Right atrium auricular region (tissue), 2 donors: ENCODE measurements around the gene WDR93. TPM values are rescaled to one million over a fixed set of nuclear protein-coding genes. Genes with fewer than 3 reads are reported as not detected.
A peak's percentile ranks its signal among the peaks of the same experiment; 100 is the strongest.

ENCODE experiments used
- DNase-seq: peaks from one replicate; pipeline ENCODE4 v3.0.0-alpha.2; 2019; ENCODE audit warnings: low spot score
- H3K27ac ChIP-seq, 2 donors: fragments of 200-600 bp; sonication (generic); 1 replicate in 1 of 2; 2 replicates in 1 of 2; pipeline ENCODE4 v1.5.1; 2016 to 2019
- H3K27me3 ChIP-seq, 2 donors: fragments of 200-600 bp; sonication (generic); one replicate each; pipeline versions ENCODE4 v1.5.1 to v1.6.0; 2017 to 2019
- H3K36me3 ChIP-seq: fragments of 200-600 bp; sonication (generic); one replicate; pipeline ENCODE4 v1.5.1; 2016
- H3K4me1 ChIP-seq, 2 donors: fragments of 200-600 bp; sonication (generic); one replicate each; pipeline versions ENCODE4 v1.5.1 to v1.6.0; 2017 to 2019
- H3K4me3 ChIP-seq, 2 donors: fragments of 200-600 bp; sonication (generic); 1 replicate in 1 of 2; 2 replicates in 1 of 2; pipeline ENCODE4 v1.5.1; 2017 to 2019; ENCODE audit warnings: mild to moderate bottlenecking in 1 of 2, moderate library complexity in 1 of 2
- H3K9me3 ChIP-seq, 2 donors: fragments of 200-600 bp; sonication (generic); one replicate each; pipeline ENCODE4 v1.5.1; 2019
- total RNA-seq, 2 donors: library from RNA; depleted of rRNA; stranded (reverse); fragments of >200 nt; gene quantifications; one replicate each; pipeline ENCODE4 v1.1.0, GENCODE V29; 2016
- TF ChIP-seq, protein P1 (sequence below), 2 donors: fragments of 200-600 bp; sonication (generic); IDR thresholded peaks; one replicate each; pipeline ENCODE4 v1.5.1; 2019; ENCODE audit warnings: antibody characterized with exemption in 2 of 2

WDR93 gene
- total RNA-seq, 2 donors from 2014 or later, result 0.20 TPM; not detected in 1

DNA sequence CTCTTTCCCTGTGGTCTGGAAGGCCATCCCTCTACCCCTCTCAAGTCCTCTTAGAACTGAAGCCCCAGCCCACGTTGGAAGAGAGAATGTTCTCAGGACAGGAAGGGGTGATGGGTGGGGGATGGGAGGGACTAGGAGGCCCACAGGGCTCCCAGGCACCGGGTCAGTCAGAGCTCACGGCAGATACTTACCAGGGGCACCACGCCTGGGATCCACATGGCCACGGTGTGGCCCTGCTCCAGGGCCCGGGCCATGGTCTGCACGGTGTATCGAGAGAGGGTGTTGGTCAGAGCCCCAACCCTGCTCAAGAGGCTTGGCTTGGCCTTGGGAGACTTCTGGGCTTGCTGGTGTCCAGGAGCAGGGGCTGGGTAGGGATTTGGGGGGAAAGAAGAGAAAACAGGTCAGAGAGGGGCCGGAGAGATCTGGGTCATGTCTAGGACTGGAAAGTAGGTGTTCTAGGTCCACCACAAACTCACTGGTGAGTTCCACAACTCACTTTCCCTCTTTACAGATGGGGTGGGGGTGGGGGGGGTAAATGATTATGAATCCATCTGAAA, 21.2 kb upstream of the WDR93 start:
- Histone ChIP-seq H3K27me3 (no peaks in the 10 kb centered on the region), H3K36me3 (no peaks in the 10 kb centered on the region), H3K4me1 (peaks cover 0 to 21% of the 10 kb centered on the region in 2 donors), H3K4me3 (no peak overlapping the region), H3K9me3 (no peaks in the 10 kb centered on the region), H3K27ac (no peak overlapping the region)
- DNase-seq, result no peak
- TF ChIP-seq, protein P1, sequence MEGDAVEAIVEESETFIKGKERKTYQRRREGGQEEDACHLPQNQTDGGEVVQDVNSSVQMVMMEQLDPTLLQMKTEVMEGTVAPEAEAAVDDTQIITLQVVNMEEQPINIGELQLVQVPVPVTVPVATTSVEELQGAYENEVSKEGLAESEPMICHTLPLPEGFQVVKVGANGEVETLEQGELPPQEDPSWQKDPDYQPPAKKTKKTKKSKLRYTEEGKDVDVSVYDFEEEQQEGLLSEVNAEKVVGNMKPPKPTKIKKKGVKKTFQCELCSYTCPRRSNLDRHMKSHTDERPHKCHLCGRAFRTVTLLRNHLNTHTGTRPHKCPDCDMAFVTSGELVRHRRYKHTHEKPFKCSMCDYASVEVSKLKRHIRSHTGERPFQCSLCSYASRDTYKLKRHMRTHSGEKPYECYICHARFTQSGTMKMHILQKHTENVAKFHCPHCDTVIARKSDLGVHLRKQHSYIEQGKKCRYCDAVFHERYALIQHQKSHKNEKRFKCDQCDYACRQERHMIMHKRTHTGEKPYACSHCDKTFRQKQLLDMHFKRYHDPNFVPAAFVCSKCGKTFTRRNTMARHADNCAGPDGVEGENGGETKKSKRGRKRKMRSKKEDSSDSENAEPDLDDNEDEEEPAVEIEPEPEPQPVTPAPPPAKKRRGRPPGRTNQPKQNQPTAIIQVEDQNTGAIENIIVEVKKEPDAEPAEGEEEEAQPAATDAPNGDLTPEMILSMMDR (IDR thresholded peaks at IDR 0.05), result no peak

DNA sequence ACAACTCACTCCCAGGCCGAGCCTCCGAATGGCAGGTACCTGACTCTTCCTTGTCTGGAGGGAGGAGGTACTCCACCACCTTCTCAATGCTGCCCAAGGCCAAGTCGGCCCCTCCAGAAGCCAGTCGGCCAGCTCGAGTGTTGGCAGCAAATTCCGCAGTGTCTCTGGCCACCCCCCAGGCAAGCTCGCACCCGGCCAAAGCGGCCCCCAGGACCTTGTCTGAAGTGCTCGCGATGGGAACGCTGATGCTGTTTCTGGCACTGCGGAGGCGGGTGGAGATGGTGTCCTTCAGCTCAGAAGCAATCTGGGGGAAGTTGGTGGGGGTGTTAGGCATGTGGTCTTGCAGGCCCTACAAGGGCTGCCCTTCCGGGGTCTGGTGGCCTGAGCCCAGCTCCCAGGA, 20.7 kb upstream of the WDR93 start:
- Histone ChIP-seq H3K27ac (no peak overlapping the region), H3K36me3 (no peaks in the 10 kb centered on the region), H3K27me3 (no peaks in the 10 kb centered on the region), H3K4me3 (no peak overlapping the region), H3K9me3 (no peaks in the 10 kb centered on the region), H3K4me1 (peaks cover 0 to 16% of the 10 kb centered on the region in 2 donors)
- DNase-seq, result no peak
- TF ChIP-seq, protein P1 (IDR thresholded peaks at IDR 0.05), result no peak

DNA sequence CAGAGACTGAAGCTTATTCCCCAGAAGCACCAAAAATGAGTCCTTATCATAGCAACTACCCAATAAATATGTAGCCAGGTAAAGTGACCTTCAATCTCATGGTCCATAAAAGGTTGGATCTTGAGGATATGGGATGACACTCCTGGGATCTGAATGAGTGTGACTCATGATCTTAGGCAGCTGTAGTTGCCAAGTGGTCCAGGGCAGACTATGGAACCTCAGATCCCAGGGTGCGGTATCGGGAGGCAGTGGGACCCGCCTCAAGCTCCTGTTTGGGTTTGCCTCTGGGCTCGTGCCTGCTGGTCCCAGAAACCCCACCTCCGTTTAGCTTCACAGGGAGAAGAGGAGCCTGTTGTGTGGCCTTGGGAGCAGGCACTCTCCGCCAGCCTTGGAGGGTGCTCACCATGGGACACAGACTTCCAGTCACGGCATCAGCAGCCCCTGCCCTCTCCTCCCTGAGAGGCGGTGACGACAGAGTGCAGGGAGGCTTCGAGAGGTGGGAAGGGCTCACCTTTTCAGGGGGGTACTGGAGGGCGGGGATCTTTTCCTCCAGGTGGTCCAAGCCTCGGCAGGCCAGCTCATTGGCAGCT, 19.5 kb upstream of the WDR93 start:
- no peaks in the 10 kb centered on the region for H3K36me3 ChIP-seq
- H3K27ac ChIP-seq, result no peak overlapping the region
- TF ChIP-seq, protein P1 (IDR thresholded peaks at IDR 0.05), result no peak
- H3K4me3 ChIP-seq, result no peak overlapping the region
- H3K27me3 ChIP-seq, result no peaks in the 10 kb centered on the region
- DNase-seq, result peak; percentile 52
- H3K9me3 ChIP-seq, result no peaks in the 10 kb centered on the region
- peaks cover 0 to 9% of the 10 kb centered on the region in 2 donors for H3K4me1 ChIP-seq

DNA sequence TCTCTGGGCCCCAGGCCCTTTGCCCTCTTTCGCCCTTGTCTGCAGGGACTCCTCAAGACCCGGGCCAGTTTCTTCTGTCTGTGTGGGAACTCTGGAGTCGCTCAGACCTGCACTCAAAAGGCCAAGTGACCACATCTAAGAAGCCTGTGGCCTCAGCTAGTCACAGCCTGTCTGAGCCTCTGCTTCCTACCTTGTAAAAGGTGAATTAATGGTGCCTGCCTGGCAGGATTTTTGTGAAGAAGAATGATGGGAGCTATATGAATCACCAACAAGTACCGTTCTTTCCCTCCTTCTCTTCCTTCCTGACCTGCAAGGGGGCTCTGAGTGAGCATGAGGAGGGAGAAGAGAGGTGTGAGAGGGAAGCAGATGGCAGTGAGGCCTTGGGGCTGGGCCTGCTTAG, 18.9 kb upstream of the WDR93 start:
- Histone ChIP-seq H3K4me1 (peaks cover 0 to 6% of the 10 kb centered on the region in 2 donors), H3K4me3 (no peak overlapping the region), H3K36me3 (no peaks in the 10 kb centered on the region), H3K9me3 (no peaks in the 10 kb centered on the region), H3K27me3 (no peaks in the 10 kb centered on the region), H3K27ac (no peak overlapping the region)
- peak; percentile 57 for DNase-seq
- TF ChIP-seq, protein P1 (IDR thresholded peaks at IDR 0.05), result no peak

DNA sequence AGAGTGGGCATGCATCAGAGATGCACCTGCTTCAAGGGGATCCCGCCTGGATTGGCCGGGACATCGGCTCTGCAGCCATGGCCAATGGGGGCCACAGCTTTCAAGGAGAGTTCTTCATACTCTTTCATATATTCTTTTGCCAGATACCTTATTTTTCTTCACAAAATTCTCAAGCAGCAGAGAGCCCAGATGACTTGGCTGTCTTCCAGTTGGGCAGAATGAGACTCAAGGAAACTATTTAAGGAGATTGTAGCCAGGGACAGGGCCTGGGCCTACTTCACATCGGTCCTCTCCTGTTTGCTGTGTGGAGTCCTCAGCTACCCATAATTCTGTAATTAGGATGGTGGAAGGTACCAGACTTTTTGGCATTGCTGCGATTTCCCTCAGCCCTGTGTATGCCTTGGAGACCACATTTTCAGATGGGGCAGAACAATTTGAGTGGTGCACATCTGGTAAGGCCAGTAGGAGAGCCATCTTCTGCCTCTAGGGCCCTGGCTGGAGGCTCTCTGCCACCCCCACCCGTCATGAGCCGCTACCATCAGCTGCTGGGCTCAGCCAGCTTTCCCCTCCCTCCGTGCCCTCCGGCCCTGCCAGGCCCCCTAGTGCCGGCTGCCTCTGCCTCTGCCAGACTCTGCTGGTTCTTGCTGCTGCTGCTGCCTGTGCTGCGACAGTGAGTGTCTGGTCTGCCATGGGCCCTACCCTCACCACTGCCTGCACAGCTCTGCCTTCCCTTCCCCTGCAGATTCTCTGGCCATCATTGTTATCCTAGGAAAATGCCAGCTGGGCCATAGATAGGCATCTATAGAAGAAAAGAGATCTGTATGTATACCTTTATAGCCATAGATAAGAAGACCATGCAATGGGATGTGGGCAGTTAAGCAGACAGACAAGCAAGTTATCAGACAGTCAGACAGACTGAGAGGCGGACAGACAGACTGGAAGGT, 18.1 kb upstream of the WDR93 start:
- Histone ChIP-seq H3K27me3 (no peaks in the 10 kb centered on the region), H3K4me1 (peaks cover 0 to 6% of the 10 kb centered on the region in 2 donors), H3K4me3 (no peak overlapping the region), H3K27ac (peak overlapping the region in 1 of 2 donors; percentile 10), H3K36me3 (no peaks in the 10 kb centered on the region), H3K9me3 (no peaks in the 10 kb centered on the region)
- TF ChIP-seq, protein P1 (IDR thresholded peaks at IDR 0.05), result no peak
- DNase-seq, result peak; percentile 65
